G401.6 (cell line): ENCODE measurements around the gene TRAPPC8.
"Not testable (repeated sequence)": the region's sequence is repeated elsewhere in the genome, so short reads cannot be mapped to it uniquely, and the experiment has no call there.

Source experiments
- FAIRE-seq: peaks from 2 replicates; lab custom pipeline; 2012; peaks lifted over from hg19 to GRCh38; lab: Jason Lieb, UNC

TRAPPC8 gene

GRCh38 chr18:31942999-31943877, at the start of gene TRAPPC8:
TRAPPC8 (minus strand) TSS chr18:31943128; CDS start chr18:31942764, 364 bp downstream.
- FAIRE-seq = peak; percentile 23

- FAIRE-seq = no peak
Measured at GRCh38 chr18:31990823-31991222, 47.9 kb upstream of the TRAPPC8 start.

GRCh38 chr18:31983976-31984375, 41.0 kb upstream of the TRAPPC8 start:
- FAIRE-seq = no peak

GRCh38 chr18:31983020-31983419, 40.1 kb upstream of the TRAPPC8 start:
- FAIRE-seq = no peak

- no peak for FAIRE-seq
Measured at GRCh38 chr18:31980863-31981262, 37.9 kb upstream of the TRAPPC8 start.

- FAIRE-seq = no peak
Measured at GRCh38 chr18:31979714-31980113, 36.8 kb upstream of the TRAPPC8 start.

- no peak for FAIRE-seq
Measured at GRCh38 chr18:31978616-31979015, 35.7 kb upstream of the TRAPPC8 start.

GRCh38 chr18:31977270-31977872, 34.4 kb upstream of the TRAPPC8 start:
- FAIRE-seq = peak; percentile 88

GRCh38 chr18:31976242-31976641, 33.3 kb upstream of the TRAPPC8 start:
- FAIRE-seq = no peak

GRCh38 chr18:31973929-31974546, 31.1 kb upstream of the TRAPPC8 start:
- FAIRE-seq = no peak

- FAIRE-seq = no peak
Measured at GRCh38 chr18:31970617-31971016, 27.7 kb upstream of the TRAPPC8 start.

GRCh38 chr18:31965316-31965970, 22.5 kb upstream of the TRAPPC8 start:
- no peak for FAIRE-seq

- FAIRE-seq = no peak
Measured at GRCh38 chr18:31957728-31958127, 14.8 kb upstream of the TRAPPC8 start.

- FAIRE-seq = no peak
Measured at GRCh38 chr18:31954349-31954748, 11.4 kb upstream of the TRAPPC8 start.

GRCh38 chr18:31953699-31954098, 10.8 kb upstream of the TRAPPC8 start:
- not testable (repeated sequence) for FAIRE-seq

GRCh38 chr18:31952223-31952622, 9.3 kb upstream of the TRAPPC8 start:
- FAIRE-seq = no peak

GRCh38 chr18:31950583-31950982, 7.7 kb upstream of the TRAPPC8 start:
- no peak for FAIRE-seq

- FAIRE-seq = not testable (repeated sequence)
Measured at GRCh38 chr18:31948349-31948748, 5.4 kb upstream of the TRAPPC8 start.

GRCh38 chr18:31946305-31947046, 3.5 kb upstream of the TRAPPC8 start:
- no peak for FAIRE-seq

- FAIRE-seq = no peak
Measured at GRCh38 chr18:31943878-31944816, 1.2 kb upstream of the TRAPPC8 start.
